Muscle of leg (tissue), 11 donors: ENCODE data around the gene CRELD2. TPM values are rescaled to one million over a fixed set of nuclear protein-coding genes. Genes with fewer than 3 reads are reported as not detected.

Experiments used
- DNase-seq: peaks from one replicate; pipeline ENCODE4 v3.0.0; 2013
- H3K27ac ChIP-seq: one replicate; pipeline ENCODE4 v1.5.1; 2013; ENCODE audit warnings: mild to moderate bottlenecking, low read length, control low read depth
- H3K27me3 ChIP-seq: one replicate; pipeline ENCODE4 v1.6.1; 2013; ENCODE audit warnings: low read length; ENCODE audit not compliant: control insufficient read depth, insufficient read depth
- H3K36me3 ChIP-seq: one replicate; pipeline ENCODE4 v1.6.1; 2013; ENCODE audit warnings: low read length; ENCODE audit not compliant: control insufficient read depth, insufficient read depth
- H3K4me1 ChIP-seq: one replicate; pipeline ENCODE4 v1.6.1; 2013; ENCODE audit warnings: low read length; ENCODE audit not compliant: control insufficient read depth, insufficient read depth
- H3K4me3 ChIP-seq: one replicate; pipeline ENCODE4 v1.5.1; 2013; ENCODE audit warnings: low read length, control low read depth
- H3K9me3 ChIP-seq: replicated peaks from 2 replicates; pipeline ENCODE4 v1.6.1; 2013; ENCODE audit warnings: low read depth, low read length; ENCODE audit not compliant: control insufficient read depth
- WGBS: methylation state at CpG from one replicate; pipeline ENCODE4 v1.1.5; 2013; ENCODE audit warnings: missing lambda C conversion rate; ENCODE audit not compliant: insufficient coverage; 5-methylcytosine and 5-hydroxymethylcytosine counted together
- polyA plus RNA-seq, 8 donors: library from polyadenylated mRNA; unstranded; fragments of 120-200 nt; gene quantifications; one replicate each; pipeline versions ENCODE4 v1.2.1 to v1.2.3, GENCODE V29; 2013; ENCODE audit warnings: inconsistent platforms in 1 of 8, low replicate concordance in 1 of 8; ENCODE audit not compliant: insufficient read length in 8 of 8, insufficient read depth in 1 of 8
- total RNA-seq: library from RNA; stranded (reverse); fragments of 120-200 nt; gene quantifications from one replicate; pipeline ENCODE4 v1.2.4, GENCODE V29; 2013

Gene CRELD2
- total and polyA plus RNA-seq, 9 donors, result 17.0 to 27.0 (median 22.2) TPM

DNA sequence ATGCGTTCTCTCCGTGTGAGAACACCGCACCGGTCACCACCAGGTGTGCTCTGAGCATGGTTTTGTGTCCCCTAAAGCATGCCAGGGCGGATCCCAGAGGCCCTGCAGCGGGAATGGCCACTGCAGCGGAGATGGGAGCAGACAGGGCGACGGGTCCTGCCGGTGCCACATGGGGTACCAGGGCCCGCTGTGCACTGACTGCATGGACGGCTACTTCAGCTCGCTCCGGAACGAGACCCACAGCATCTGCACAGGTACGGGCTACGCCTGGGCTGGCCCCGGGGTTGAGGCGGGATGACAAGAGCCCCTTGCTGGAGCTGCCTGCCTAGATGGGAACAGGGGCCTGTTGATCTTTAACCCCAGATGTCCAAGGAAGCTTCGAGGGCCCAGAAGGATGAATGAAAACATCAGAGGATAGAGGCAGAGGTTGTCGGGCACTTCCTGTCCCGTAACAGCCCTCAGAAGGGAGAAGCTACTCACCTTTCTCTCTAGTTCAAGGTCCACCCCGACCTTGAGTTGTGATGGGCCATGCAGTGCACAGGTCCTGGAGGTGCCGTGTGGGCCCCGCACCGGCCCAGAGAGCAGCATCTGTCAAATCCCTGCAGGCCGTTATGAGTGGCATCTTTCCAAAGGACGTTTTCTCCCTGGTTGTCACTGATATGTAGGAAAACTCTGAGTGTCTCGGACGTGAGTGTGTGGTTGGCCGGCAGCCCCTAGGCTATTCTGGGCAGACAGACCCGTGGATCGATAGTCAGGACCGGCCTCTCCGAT, 3.3 kb downstream of the CRELD2 start:
- Histone ChIP-seq H3K27ac (no peak overlapping the region), H3K36me3 (peaks cover 22% of the 10 kb centered on the region), H3K4me3 (no peak overlapping the region), H3K27me3 (no peaks in the 10 kb centered on the region), H3K4me1 (peaks cover 13% of the 10 kb centered on the region), H3K9me3 (no peaks in the 10 kb centered on the region)
- no peak for DNase-seq
- 88% methylated on average over 35 of the region's 35 CpGs for WGBS

- no peak overlapping the region for H3K4me3 ChIP-seq
- no peak overlapping the region for H3K27ac ChIP-seq
- no peaks in the 10 kb centered on the region for H3K9me3 ChIP-seq
- H3K4me1 ChIP-seq, result peaks cover 10% of the 10 kb centered on the region
- H3K27me3 ChIP-seq, result no peaks in the 10 kb centered on the region
- 80% methylated on average over 4 of the region's 22 CpGs for WGBS
- peaks cover 22% of the 10 kb centered on the region for H3K36me3 ChIP-seq
- no peak for DNase-seq
These were observed 4.0 kb downstream of the CRELD2 start for GRCh38 chr22:49922484-49922883.

DNA sequence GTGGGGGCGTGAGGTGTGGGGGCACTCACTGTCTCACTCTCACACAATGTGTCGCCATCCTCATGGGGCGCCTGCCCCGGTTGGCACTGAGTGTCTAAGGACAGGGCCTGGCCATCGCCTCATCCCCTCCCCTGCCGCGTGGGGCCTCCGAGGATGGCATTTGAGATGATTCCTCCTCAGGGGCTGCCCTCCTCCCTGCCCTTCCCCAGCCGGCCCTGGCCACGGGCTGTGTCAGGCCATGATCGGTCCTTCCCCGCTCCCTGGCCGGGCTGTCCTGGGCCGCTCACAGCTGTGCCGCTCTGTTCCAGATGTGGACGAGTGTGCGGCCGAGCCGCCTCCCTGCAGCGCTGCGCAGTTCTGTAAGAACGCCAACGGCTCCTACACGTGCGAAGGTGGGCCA, 4.5 kb downstream of the CRELD2 start:
- H3K4me1 ChIP-seq, result peaks cover 6% of the 10 kb centered on the region
- WGBS, result 93% methylated on average over 21 of the region's 25 CpGs
- H3K9me3 ChIP-seq, result no peaks in the 10 kb centered on the region
- H3K27ac ChIP-seq, result no peak overlapping the region
- H3K4me3 ChIP-seq, result no peak overlapping the region
- no peak for DNase-seq
- peaks cover 22% of the 10 kb centered on the region for H3K36me3 ChIP-seq
- H3K27me3 ChIP-seq, result no peaks in the 10 kb centered on the region

- Histone ChIP-seq H3K9me3 (no peaks in the 10 kb centered on the region), H3K4me1 (peaks cover 6% of the 10 kb centered on the region), H3K36me3 (peaks cover 22% of the 10 kb centered on the region), H3K27me3 (no peaks in the 10 kb centered on the region), H3K4me3 (no peak overlapping the region), H3K27ac (no peak overlapping the region)
- 69% methylated on average over 14 of the region's 16 CpGs for WGBS
- DNase-seq, result no peak
These were observed 5.0 kb downstream of the CRELD2 start for GRCh38 chr22:49923445-49923844.

GRCh38 chr22:49924113-49924833, 5.8 kb downstream of the CRELD2 start:
- Histone ChIP-seq H3K4me3 (no peak overlapping the region), H3K4me1 (peaks cover under 1% of the 10 kb centered on the region), H3K9me3 (no peaks in the 10 kb centered on the region), H3K27ac (no peak overlapping the region), H3K36me3 (peaks cover 22% of the 10 kb centered on the region), H3K27me3 (no peaks in the 10 kb centered on the region)
- WGBS, result 90% methylated on average over 24 of the region's 31 CpGs
- no peak for DNase-seq

GRCh38 chr22:49925525-49926128, 7.2 kb downstream of the CRELD2 start:
- Histone ChIP-seq H3K4me3 (no peak overlapping the region), H3K27ac (no peak overlapping the region)

DNA sequence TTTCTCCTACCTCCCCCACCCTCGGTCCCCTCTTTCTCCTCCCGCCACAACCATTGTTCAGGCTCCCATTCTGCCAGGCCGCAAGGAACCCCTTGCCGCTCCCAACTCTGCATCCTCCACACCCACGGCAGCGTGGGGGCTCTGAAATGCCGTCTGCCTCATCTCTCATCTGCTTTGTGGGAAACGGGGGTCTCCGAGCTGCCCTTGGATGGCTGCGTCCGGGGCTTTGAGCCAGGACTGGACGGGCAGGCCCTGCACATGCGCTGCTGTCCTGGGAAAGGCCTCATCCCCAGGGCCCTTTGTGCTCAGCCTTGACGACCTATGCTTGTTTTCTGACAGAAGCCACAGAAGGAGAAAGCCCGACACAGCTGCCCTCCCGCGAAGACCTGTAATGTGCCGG, 8.5 kb downstream of the CRELD2 start:
- DNase-seq, result no peak
- Histone ChIP-seq H3K27me3 (peaks cover 6% of the 10 kb centered on the region), H3K4me3 (no peak overlapping the region), H3K4me1 (peaks cover 22% of the 10 kb centered on the region), H3K36me3 (peaks cover 5% of the 10 kb centered on the region), H3K9me3 (no peaks in the 10 kb centered on the region), H3K27ac (no peak overlapping the region)
- 64% methylated on average over 18 of the region's 18 CpGs for WGBS

More at GRCh38 chr22:49925525-49926128, 7.2 kb downstream of the CRELD2 start:
- Histone ChIP-seq H3K9me3 (no peaks in the 10 kb centered on the region), H3K4me1 (peaks cover 11% of the 10 kb centered on the region), H3K36me3 (peaks cover 16% of the 10 kb centered on the region), H3K27me3 (peaks cover 6% of the 10 kb centered on the region)
- no peak for DNase-seq
- 83% methylated on average over 23 of the region's 24 CpGs for WGBS

GRCh38 chr22:49927483-49928184, 9.2 kb downstream of the CRELD2 start:
- H3K27me3 ChIP-seq, result peaks cover 6% of the 10 kb centered on the region
- 89% methylated on average over 23 of the region's 26 CpGs for WGBS
- H3K27ac ChIP-seq, result no peak overlapping the region
- no peaks in the 10 kb centered on the region for H3K9me3 ChIP-seq
- H3K4me3 ChIP-seq, result no peak overlapping the region
- peaks cover 3% of the 10 kb centered on the region for H3K36me3 ChIP-seq
- peaks cover 22% of the 10 kb centered on the region for H3K4me1 ChIP-seq
- DNase-seq, result no peak

DNA sequence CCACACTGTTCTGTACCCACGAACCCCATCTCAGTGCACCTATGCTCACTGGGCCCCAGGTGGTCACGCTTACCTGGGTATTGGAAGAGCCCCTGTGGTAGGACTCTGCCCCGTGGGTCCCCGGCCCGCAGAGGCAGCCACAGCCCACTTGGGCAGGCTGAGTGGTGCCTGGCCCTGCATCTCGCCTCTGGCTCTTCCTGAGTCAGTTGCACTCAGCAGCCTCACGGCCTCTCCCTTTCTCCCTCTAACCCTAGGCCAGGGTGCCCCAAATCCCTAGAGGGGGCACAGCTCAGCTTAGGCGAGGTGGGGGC, 9.7 kb downstream of the CRELD2 start:
- Histone ChIP-seq H3K4me3 (no peak overlapping the region), H3K36me3 (peaks cover 3% of the 10 kb centered on the region), H3K27me3 (peaks cover 6% of the 10 kb centered on the region), H3K27ac (no peak overlapping the region), H3K4me1 (peaks cover 23% of the 10 kb centered on the region), H3K9me3 (no peaks in the 10 kb centered on the region)
- 81% methylated on average over 8 of the region's 8 CpGs for WGBS
- DNase-seq, result no peak
